ENCODE results near the gene IRF5. TPM values are rescaled to one million over a fixed set of nuclear protein-coding genes. Genes with fewer than 3 reads are reported as not detected.
"Not testable (repeated sequence)": the region's sequence is repeated elsewhere in the genome, so short reads cannot be mapped to it uniquely, and the experiment has no call there.

IRF5 gene
- polyA plus RNA-seq, 3 donors from 2014 or later, result 14.2 to 31.7 (median 25.6) TPM

GRCh38 chr7:128959296-128959695, 21.6 kb downstream of the IRF5 start:
- Mint-ChIP-seq H3K4me1 (peaks cover 0 to 13% of the 10 kb centered on the region in 2 donors), H3K27me3 (ENCODE audit: low read depth in 3 of 3) (peaks cover 0 to 2% (median 2%) of the 10 kb centered on the region in 3 donors), H3K27ac (no peak overlapping the region), H3K4me3 (no peak overlapping the region), H3K36me3 (peaks cover 24 to 49% (median 27%) of the 10 kb centered on the region in 3 donors), H3K9me3 (no peaks in the 10 kb centered on the region)
- no peak for DNase-seq

- H3K27me3 Mint-ChIP-seq (ENCODE audit: low read depth in 3 of 3), result peaks cover 0 to 2% (median 2%) of the 10 kb centered on the region in 3 donors
- no peak for DNase-seq
- no peaks in the 10 kb centered on the region for H3K9me3 Mint-ChIP-seq
- peaks cover 27 to 48% (median 31%) of the 10 kb centered on the region in 3 donors for H3K36me3 Mint-ChIP-seq
- H3K4me3 Mint-ChIP-seq, result no peak overlapping the region
- no peak overlapping the region for H3K27ac Mint-ChIP-seq
- peaks cover 0 to 13% of the 10 kb centered on the region in 2 donors for H3K4me1 Mint-ChIP-seq
Measured at GRCh38 chr7:128961030-128961659, 23.4 kb downstream of the IRF5 start.

- Mint-ChIP-seq H3K9me3 (no peaks in the 10 kb centered on the region), H3K4me1 (peaks cover 0 to 13% of the 10 kb centered on the region in 2 donors), H3K4me3 (no peak overlapping the region), H3K27ac (peak overlapping the region in 1 of 6 donors; percentile 18), H3K27me3 (ENCODE audit: low read depth in 3 of 3) (peaks cover 0 to 2% (median 2%) of the 10 kb centered on the region in 3 donors), H3K36me3 (peaks cover 15 to 44% (median 21%) of the 10 kb centered on the region in 3 donors)
- no peak for DNase-seq
Measured at GRCh38 chr7:128962899-128963298, 25.2 kb downstream of the IRF5 start.

- peaks cover 0 to 2% (median 2%) of the 10 kb centered on the region in 3 donors for H3K27me3 Mint-ChIP-seq (ENCODE audit: low read depth in 3 of 3)
- DNase-seq, result no peak
- H3K27ac Mint-ChIP-seq, result peak overlapping the region in 1 of 6 donors; percentile 50
- H3K36me3 Mint-ChIP-seq, result peaks cover 15 to 47% (median 20%) of the 10 kb centered on the region in 3 donors
- no peaks in the 10 kb centered on the region for H3K9me3 Mint-ChIP-seq
- H3K4me3 Mint-ChIP-seq, result no peak overlapping the region
- peaks cover 0 to 13% of the 10 kb centered on the region in 2 donors for H3K4me1 Mint-ChIP-seq
Measured at GRCh38 chr7:128963327-128963757, 25.6 kb downstream of the IRF5 start.

- peaks cover 7 to 58% (median 25%) of the 10 kb centered on the region in 3 donors for H3K36me3 Mint-ChIP-seq
- H3K9me3 Mint-ChIP-seq, result no peaks in the 10 kb centered on the region
- DNase-seq, result no peak
- no peak overlapping the region for H3K27ac Mint-ChIP-seq
- H3K27me3 Mint-ChIP-seq (ENCODE audit: low read depth in 3 of 3), result no peaks in the 10 kb centered on the region
- peaks cover 0 to 2% of the 10 kb centered on the region in 2 donors for H3K4me1 Mint-ChIP-seq
- H3K4me3 Mint-ChIP-seq, result no peak overlapping the region
Measured at GRCh38 chr7:128968624-128969023, 30.9 kb downstream of the IRF5 start.

GRCh38 chr7:128974241-128974934, 36.7 kb downstream of the IRF5 start:
- H3K4me3 Mint-ChIP-seq, result no peak overlapping the region
- peaks cover 0 to 3% (median 0%) of the 10 kb centered on the region in 3 donors for H3K27me3 Mint-ChIP-seq (ENCODE audit: low read depth in 3 of 3)
- no peak for DNase-seq
- peak overlapping the region in 1 of 6 donors; percentile 23 for H3K27ac Mint-ChIP-seq
- no peaks in the 10 kb centered on the region for H3K4me1 Mint-ChIP-seq
- H3K36me3 Mint-ChIP-seq, result peaks cover 10 to 61% (median 34%) of the 10 kb centered on the region in 3 donors
- H3K9me3 Mint-ChIP-seq, result no peaks in the 10 kb centered on the region

GRCh38 chr7:128982105-128982504, 44.4 kb downstream of the IRF5 start:
- Mint-ChIP-seq H3K36me3 (peaks cover 18 to 51% (median 29%) of the 10 kb centered on the region in 3 donors), H3K4me3 (no peak overlapping the region), H3K27me3 (ENCODE audit: low read depth in 3 of 3) (peaks cover 0 to 3% (median 0%) of the 10 kb centered on the region in 3 donors), H3K4me1 (no peaks in the 10 kb centered on the region), H3K27ac (peak overlapping the region in 1 of 6 donors; percentile 31), H3K9me3 (no peaks in the 10 kb centered on the region)
- DNase-seq, result no peak

- H3K27me3 Mint-ChIP-seq (ENCODE audit: low read depth in 3 of 3), result peaks cover 0 to 4% (median 0%) of the 10 kb centered on the region in 3 donors
- H3K9me3 Mint-ChIP-seq, result no peaks in the 10 kb centered on the region
- no peak for DNase-seq
- no peak overlapping the region for H3K4me3 Mint-ChIP-seq
- no peaks in the 10 kb centered on the region for H3K4me1 Mint-ChIP-seq
- no peak overlapping the region for H3K27ac Mint-ChIP-seq
- H3K36me3 Mint-ChIP-seq, result peaks cover 13 to 48% (median 35%) of the 10 kb centered on the region in 3 donors
Measured at GRCh38 chr7:128985660-128986059, 47.9 kb downstream of the IRF5 start.

- Mint-ChIP-seq H3K9me3 (no peaks in the 10 kb centered on the region), H3K36me3 (peaks cover 13 to 49% (median 37%) of the 10 kb centered on the region in 3 donors), H3K27ac (peak overlapping the region in 1 of 6 donors; percentile 28), H3K4me3 (no peak overlapping the region), H3K27me3 (ENCODE audit: low read depth in 3 of 3) (peaks cover 0 to 4% (median 0%) of the 10 kb centered on the region in 3 donors), H3K4me1 (no peaks in the 10 kb centered on the region)
- DNase-seq, result no peak
Measured at GRCh38 chr7:128986609-128987008, 48.9 kb downstream of the IRF5 start.

- Mint-ChIP-seq H3K36me3 (peaks cover 12 to 38% (median 25%) of the 10 kb centered on the region in 3 donors), H3K27ac (no peak overlapping the region), H3K4me3 (no peak overlapping the region), H3K4me1 (no peaks in the 10 kb centered on the region), H3K9me3 (no peaks in the 10 kb centered on the region), H3K27me3 (ENCODE audit: low read depth in 3 of 3) (peaks cover 0 to 4% (median 0%) of the 10 kb centered on the region in 3 donors)
- DNase-seq, result no peak
Measured at GRCh38 chr7:128988372-128988771, 50.6 kb downstream of the IRF5 start.

GRCh38 chr7:128989961-128990360, 52.2 kb downstream of the IRF5 start:
- Mint-ChIP-seq H3K4me1 (no peaks in the 10 kb centered on the region), H3K27me3 (ENCODE audit: low read depth in 3 of 3) (peaks cover 0 to 4% (median 0%) of the 10 kb centered on the region in 3 donors), H3K36me3 (peaks cover 6 to 38% (median 25%) of the 10 kb centered on the region in 3 donors), H3K27ac (peak overlapping the region in 1 of 6 donors; percentile 11), H3K9me3 (no peaks in the 10 kb centered on the region), H3K4me3 (no peak overlapping the region)
- DNase-seq, result no peak

- no peaks in the 10 kb centered on the region for H3K9me3 Mint-ChIP-seq
- no peak overlapping the region for H3K4me3 Mint-ChIP-seq
- no peak for DNase-seq
- H3K4me1 Mint-ChIP-seq, result peaks cover 0 to 1% of the 10 kb centered on the region in 2 donors
- H3K27ac Mint-ChIP-seq, result peak overlapping the region in 1 of 6 donors; percentile 55
- peaks cover 6 to 36% (median 22%) of the 10 kb centered on the region in 3 donors for H3K36me3 Mint-ChIP-seq
- peaks cover 0 to 4% (median 0%) of the 10 kb centered on the region in 3 donors for H3K27me3 Mint-ChIP-seq (ENCODE audit: low read depth in 3 of 3)
Measured at GRCh38 chr7:128993419-128993818, 55.7 kb downstream of the IRF5 start.

GRCh38 chr7:128994560-128994959, 56.8 kb downstream of the IRF5 start:
- not testable (repeated sequence) for H3K27me3 Mint-ChIP-seq (ENCODE audit: low read depth in 3 of 3); H3K4me1 Mint-ChIP-seq; DNase-seq; H3K27ac Mint-ChIP-seq; H3K4me3 Mint-ChIP-seq; H3K9me3 Mint-ChIP-seq
- H3K36me3 Mint-ChIP-seq, result peaks cover 5 to 33% (median 20%) of the 10 kb centered on the region in 3 donors

- Mint-ChIP-seq H3K36me3 (peaks cover 16 to 45% (median 20%) of the 10 kb centered on the region in 3 donors), H3K27me3 (ENCODE audit: low read depth in 3 of 3) (no peaks in the 10 kb centered on the region), H3K4me1 (peaks cover 0 to 1% of the 10 kb centered on the region in 2 donors), H3K4me3 (no peak overlapping the region), H3K27ac (no peak overlapping the region), H3K9me3 (no peaks in the 10 kb centered on the region)
- DNase-seq, result no peak
Measured at GRCh38 chr7:128997181-128997580, 59.5 kb downstream of the IRF5 start.
